Neural progenitor cell (in vitro differentiated cells): ENCODE data around the gene CREB3. TPM values are rescaled to one million over a fixed set of nuclear protein-coding genes. Genes with fewer than 3 reads are reported as not detected.

Experiments
- DNase-seq: peaks from one replicate; pipeline ENCODE4 v3.0.0-alpha.2; 2016; ENCODE audit warnings: low spot score
- H2AFZ ChIP-seq: fragments of 200-600 bp; sonication (generic); replicated peaks from 2 replicates; pipeline ENCODE4 v1.6.1; 2016; ENCODE audit warnings: antibody characterized with exemption
- H3F3A ChIP-seq: fragments of 200-600 bp; sonication (generic); 2 replicates; pipeline ENCODE4 v1.6.1; 2016; ENCODE audit warnings: antibody characterized with exemption, low read depth
- H3K27ac ChIP-seq: fragments of 200-600 bp; sonication (generic); 2 replicates; pipeline ENCODE4 v1.5.1; 2016; ENCODE audit warnings: mild to moderate bottlenecking
- H3K27me3 ChIP-seq: fragments of 200-600 bp; sonication (generic); 2 replicates; pipeline ENCODE4 v1.6.1; 2016; ENCODE audit warnings: mild to moderate bottlenecking, moderate library complexity
- H3K36me3 ChIP-seq: fragments of 200-600 bp; sonication (generic); 2 replicates; pipeline ENCODE4 v1.5.1; 2016
- H3K4me1 ChIP-seq: fragments of 200-600 bp; sonication (generic); 2 replicates; pipeline ENCODE4 v1.6.1; 2016; ENCODE audit warnings: mixed run types
- H3K4me2 ChIP-seq: fragments of 200-600 bp; sonication (generic); 2 replicates; pipeline ENCODE4 v1.6.1; 2016
- H3K4me3 ChIP-seq: fragments of 200-600 bp; sonication (generic); 2 replicates; pipeline ENCODE4 v1.5.1; 2016
- H3K79me2 ChIP-seq: fragments of 200-600 bp; sonication (generic); 2 replicates; pipeline ENCODE4 v1.6.1; 2016; ENCODE audit warnings: low read depth
- H3K9ac ChIP-seq: fragments of 200-600 bp; sonication (generic); 2 replicates; pipeline ENCODE4 v1.6.1; 2016
- H3K9me3 ChIP-seq: fragments of 200-600 bp; sonication (generic); 2 replicates; pipeline ENCODE4 v1.5.1; 2016; ENCODE audit warnings: low read depth
- H4K20me1 ChIP-seq: fragments of 200-600 bp; sonication (generic); 2 replicates; pipeline ENCODE4 v1.6.1; 2016; ENCODE audit warnings: low read depth
- H3K27ac Mint-ChIP-seq: 3 replicates; pipeline ENCODE4 v1.8.0; 2021; ENCODE audit warnings: mixed read lengths
- H3K27me3 Mint-ChIP-seq: 2 replicates; pipeline ENCODE4 v1.8.0; 2022; ENCODE audit warnings: low read depth, mild to moderate bottlenecking, inconsistent platforms, moderate library complexity, mixed read lengths; ENCODE audit not compliant: insufficient read depth
- H3K36me3 Mint-ChIP-seq: 3 replicates; pipeline ENCODE4 v1.8.0; 2021; ENCODE audit warnings: mixed read lengths
- H3K4me1 Mint-ChIP-seq: 3 replicates; pipeline ENCODE4 v1.8.0; 2021; ENCODE audit warnings: mixed read lengths
- H3K4me3 Mint-ChIP-seq: 3 replicates; pipeline ENCODE4 v1.8.0; 2021; ENCODE audit warnings: mild to moderate bottlenecking, moderate library complexity, mixed read lengths
- H3K9me3 Mint-ChIP-seq: 3 replicates; pipeline ENCODE4 v1.8.0; 2020; ENCODE audit warnings: mixed read lengths
- EZH2 ChIP-seq: fragments of 200-600 bp; sonication (generic); IDR thresholded peaks from 2 replicates; pipeline ENCODE4 v1.6.1; 2017; ENCODE audit warnings: antibody characterized with exemption, mild to moderate bottlenecking, moderate library complexity
- EZH2phosphoT487 ChIP-seq: fragments of 200-600 bp; sonication (generic); IDR thresholded peaks from 2 replicates; pipeline ENCODE4 v1.6.1; 2017; ENCODE audit warnings: antibody characterized with exemption
- microRNA-seq: library from miRNA; unstranded; fragments of <30 nt; microRNA quantifications from one replicate; pipeline ENCODE4, GENCODE V29; 2016
- small RNA-seq: library from RNA; depleted of rRNA; stranded (forward); fragments of <200 nt; gene quantifications from one replicate; pipeline ENCODE3, GENCODE V24; 2015
- total RNA-seq: library from RNA; depleted of rRNA; stranded (reverse); fragments of >200 nt; gene quantifications from 2 replicates; pipeline ENCODE4 v1.2.3, GENCODE V29; 2015; ENCODE audit warnings: low replicate concordance
- TF ChIP-seq, protein P1 (sequence below): fragments of 200-600 bp; sonication (generic); IDR thresholded peaks from 2 replicates; pipeline ENCODE4 v1.5.1; 2017; ENCODE audit warnings: antibody characterized with exemption, mild to moderate bottlenecking

CREB3 gene
- total RNA-seq, 1 donor from 2014 or later = 27.9 TPM

DNA sequence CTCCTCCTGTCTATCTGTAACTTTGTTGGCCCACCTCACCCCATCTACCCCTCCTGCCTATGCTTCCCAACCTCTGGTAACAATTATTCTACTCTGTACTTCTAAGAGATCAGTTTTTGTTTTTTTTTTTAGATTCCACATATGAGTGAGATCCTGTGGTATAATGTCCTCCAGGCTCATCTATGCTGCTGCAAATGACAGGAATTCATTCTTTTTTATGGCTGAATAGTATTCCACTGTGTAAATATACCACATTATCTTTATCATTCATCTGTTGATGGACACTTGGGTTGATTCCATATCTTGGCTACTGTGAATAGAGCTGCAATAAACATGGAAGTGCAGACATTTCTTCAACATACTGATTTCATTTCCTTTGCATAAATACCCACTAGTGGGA, 51.0 kb downstream of the CREB3 start:
- no peaks in the 10 kb centered on the region for H3K9me3 ChIP-seq
- H3K9ac ChIP-seq = no peak overlapping the region
- H3K4me3 ChIP-seq = no peak overlapping the region
- H3K79me2 ChIP-seq = no peaks in the 10 kb centered on the region
- no peak overlapping the region for H2AFZ ChIP-seq
- Mint-ChIP-seq H3K9me3 (no peaks in the 10 kb centered on the region), H3K4me1 (peaks cover 2% of the 10 kb centered on the region), H3K36me3 (peaks cover 4% of the 10 kb centered on the region), H3K27me3 (peaks cover 2% of the 10 kb centered on the region), H3K27ac (no peak overlapping the region), H3K4me3 (no peak overlapping the region)
- no peaks in the 10 kb centered on the region for H3K36me3 ChIP-seq
- DNase-seq = no peak
- no peaks in the 10 kb centered on the region for H3F3A ChIP-seq
- H3K4me2 ChIP-seq = no peak overlapping the region
- no peaks in the 10 kb centered on the region for H3K4me1 ChIP-seq
- peaks cover 4% of the 10 kb centered on the region for H4K20me1 ChIP-seq
- H3K27me3 ChIP-seq = no peaks in the 10 kb centered on the region
- TF ChIP-seq EZH2phosphoT487 = no peak
- TF ChIP-seq, protein P1, sequence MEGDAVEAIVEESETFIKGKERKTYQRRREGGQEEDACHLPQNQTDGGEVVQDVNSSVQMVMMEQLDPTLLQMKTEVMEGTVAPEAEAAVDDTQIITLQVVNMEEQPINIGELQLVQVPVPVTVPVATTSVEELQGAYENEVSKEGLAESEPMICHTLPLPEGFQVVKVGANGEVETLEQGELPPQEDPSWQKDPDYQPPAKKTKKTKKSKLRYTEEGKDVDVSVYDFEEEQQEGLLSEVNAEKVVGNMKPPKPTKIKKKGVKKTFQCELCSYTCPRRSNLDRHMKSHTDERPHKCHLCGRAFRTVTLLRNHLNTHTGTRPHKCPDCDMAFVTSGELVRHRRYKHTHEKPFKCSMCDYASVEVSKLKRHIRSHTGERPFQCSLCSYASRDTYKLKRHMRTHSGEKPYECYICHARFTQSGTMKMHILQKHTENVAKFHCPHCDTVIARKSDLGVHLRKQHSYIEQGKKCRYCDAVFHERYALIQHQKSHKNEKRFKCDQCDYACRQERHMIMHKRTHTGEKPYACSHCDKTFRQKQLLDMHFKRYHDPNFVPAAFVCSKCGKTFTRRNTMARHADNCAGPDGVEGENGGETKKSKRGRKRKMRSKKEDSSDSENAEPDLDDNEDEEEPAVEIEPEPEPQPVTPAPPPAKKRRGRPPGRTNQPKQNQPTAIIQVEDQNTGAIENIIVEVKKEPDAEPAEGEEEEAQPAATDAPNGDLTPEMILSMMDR = no peak
- TF ChIP-seq EZH2 = no peak
- H3K27ac ChIP-seq = no peak overlapping the region

Small RNA genes lying within 50 kb of the gene (microRNA-seq; reads per million reads assigned to microRNA genes)
- gene MIR6852 = not detected
- gene MIR6853 = not detected

Small RNA genes lying within 50 kb of the gene (small RNA-seq; reads per million reads assigned to genes)
- not detected for gene MIR6853

Other genes starting within 250 kb of the CREB3 start
- gene RUSC2, start 242.6 kb upstream of the CREB3 start, total RNA-seq = 3.5 and 9.9 TPM in 2 replicates
- gene TESK1, start 127.4 kb upstream of the CREB3 start, total RNA-seq = 5.2 and 12.4 TPM in 2 replicates
- 0.56 and 1.4 TPM in 2 replicates for gene CD72, start 114.3 kb upstream of the CREB3 start, total RNA-seq
- gene SIT1, start 81.7 kb upstream of the CREB3 start, total RNA-seq = 0.56 and 0.86 TPM in 2 replicates
- 1,307 and 2,709 TPM in 2 replicates for gene RMRP, start 74.6 kb upstream of the CREB3 start, total RNA-seq
- 3.8 and 10.6 TPM in 2 replicates for gene CCDC107, start 74.4 kb upstream of the CREB3 start, total RNA-seq
- gene ARHGEF39, start 67.5 kb upstream of the CREB3 start, total RNA-seq = 13.2 and 31.9 TPM in 2 replicates
- gene CA9, start 58.7 kb upstream of the CREB3 start, total RNA-seq = 0.09 and 0.25 TPM in 2 replicates
- gene TPM2, start 42.7 kb upstream of the CREB3 start, total RNA-seq = 174 and 241 TPM in 2 replicates
- gene TLN1, start 471 bp upstream of the CREB3 start, total RNA-seq = 36.7 and 71.5 TPM in 2 replicates
- gene GBA2, start 16.6 kb downstream of the CREB3 start, total RNA-seq = 44.8 and 74.5 TPM in 2 replicates
- gene RGP1, start 16.6 kb downstream of the CREB3 start, total RNA-seq = 11.2 and 20.1 TPM in 2 replicates
- not detected in 2 replicates for gene MSMP, start 21.6 kb downstream of the CREB3 start, total RNA-seq
- 5.6 and 8.6 TPM in 2 replicates for gene NPR2, start 58.9 kb downstream of the CREB3 start, total RNA-seq
- 1.3 and 1.6 TPM in 2 replicates for gene SPAG8, start 79.6 kb downstream of the CREB3 start, total RNA-seq
- gene HINT2, start 82.4 kb downstream of the CREB3 start, total RNA-seq = 21.8 and 35.9 TPM in 2 replicates
- not detected in 2 replicates for gene FAM221B, start 96.1 kb downstream of the CREB3 start, total RNA-seq
- 4.8 and 11.2 TPM in 2 replicates for gene TMEM8B, start 96.6 kb downstream of the CREB3 start, total RNA-seq
- gene OR13J1, start 137.7 kb downstream of the CREB3 start, total RNA-seq = not detected in 2 replicates
- not detected in 2 replicates for gene HRCT1, start 173.5 kb downstream of the CREB3 start, total RNA-seq
- 0.22 TPM in 1 of 2 replicates, not detected in the other for gene SPAAR, start 176.8 kb downstream of the CREB3 start, total RNA-seq
- gene OR2S2, start 225.5 kb downstream of the CREB3 start, total RNA-seq = not detected in 2 replicates